Neutrophil (primary cell): ENCODE results near the gene DUOXA2.

Experiments
- H3K27ac ChIP-seq: fragments of 200-600 bp; sonication (generic); 2 replicates; pipeline ENCODE4 v1.5.1; 2016; ENCODE audit warnings: mild to moderate bottlenecking, moderate library complexity
- H3K27me3 ChIP-seq: fragments of 200-600 bp; sonication (generic); 2 replicates; pipeline ENCODE4 v1.6.0; 2016; ENCODE audit warnings: mild to moderate bottlenecking
- H3K36me3 ChIP-seq: fragments of 200-600 bp; sonication (generic); 2 replicates; pipeline ENCODE4 v1.5.1; 2017
- H3K4me1 ChIP-seq, 2 experiments: fragments of 200-600 bp in 1 of 2; sonication (generic) in 1 of 2; 1 replicate in 1 of 2; 2 replicates in 1 of 2; pipeline versions ENCODE4 v1.5.1 to v1.6.1; 2013 to 2016; ENCODE audit warnings: low read depth in 1 of 2, low read length in 1 of 2, mild to moderate bottlenecking in 1 of 2, moderate library complexity in 1 of 2; ENCODE audit not compliant: control insufficient read depth in 1 of 2, insufficient read depth in 1 of 2
- H3K4me3 ChIP-seq, 2 experiments: fragments of 200-600 bp in 1 of 2; sonication (generic) in 1 of 2; 1 replicate in 1 of 2; 2 replicates in 1 of 2; pipeline ENCODE4 v1.5.1; 2013 to 2016; ENCODE audit warnings: low read depth in 1 of 2, low read length in 1 of 2, mild to moderate bottlenecking in 1 of 2, moderate library complexity in 1 of 2
- H3K9me3 ChIP-seq: fragments of 200-600 bp; sonication (generic); 2 replicates; pipeline ENCODE4 v1.5.1; 2016
- CTCF ChIP-seq: fragments of 200-600 bp; sonication (generic); IDR thresholded peaks from 2 replicates; pipeline ENCODE4 v1.5.1; 2016; ENCODE audit warnings: antibody characterized with exemption

DUOXA2 gene

DNA sequence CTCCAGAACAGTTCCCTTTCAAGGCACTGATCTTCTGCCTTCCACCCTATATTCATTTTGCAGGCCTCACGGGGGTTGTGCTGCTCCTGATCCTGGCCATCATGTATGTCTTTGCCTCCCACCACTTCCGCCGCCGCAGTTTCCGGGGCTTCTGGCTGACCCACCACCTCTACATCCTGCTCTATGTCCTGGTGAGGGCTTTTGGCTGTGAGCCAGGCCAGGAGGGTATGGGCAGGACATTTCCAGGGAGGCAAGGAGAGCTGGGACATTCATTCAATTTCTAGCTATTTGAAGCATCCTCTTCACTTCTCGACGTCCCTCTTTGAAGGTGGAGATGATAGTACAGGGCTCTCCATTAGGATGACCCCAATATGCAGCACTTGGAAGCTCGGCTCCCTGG is 41.6 kb downstream of the DUOXA2 start:
- H3K4me3 ChIP-seq: no peak overlapping the region

GRCh38 chr15:45156744-45157455 is 42.8 kb downstream of the DUOXA2 start:
- TF ChIP-seq CTCF: no peak
- Histone ChIP-seq H3K36me3 (peaks cover 7% of the 10 kb centered on the region), H3K27me3 (no peaks in the 10 kb centered on the region), H3K4me3 (no peak overlapping the region), H3K9me3 (no peaks in the 10 kb centered on the region), H3K27ac (no peak overlapping the region), H3K4me1 (no peaks in the 10 kb centered on the region)

More for the DNA sequence above, 41.6 kb downstream of the DUOXA2 start:
- H3K36me3 ChIP-seq: peaks cover 10% of the 10 kb centered on the region
- H3K27me3 ChIP-seq: no peaks in the 10 kb centered on the region
- no peak for TF ChIP-seq CTCF
- no peak overlapping the region for H3K27ac ChIP-seq
- no peaks in the 10 kb centered on the region for H3K9me3 ChIP-seq
- H3K4me1 ChIP-seq: no peaks in the 10 kb centered on the region

GRCh38 chr15:45157974-45158373 is 43.8 kb downstream of the DUOXA2 start:
- no peak for TF ChIP-seq CTCF
- Histone ChIP-seq H3K9me3 (no peaks in the 10 kb centered on the region), H3K4me1 (no peaks in the 10 kb centered on the region), H3K27me3 (no peaks in the 10 kb centered on the region), H3K36me3 (no peaks in the 10 kb centered on the region), H3K27ac (no peak overlapping the region), H3K4me3 (no peak overlapping the region)

GRCh38 chr15:45161666-45162065 is 47.5 kb downstream of the DUOXA2 start:
- TF ChIP-seq CTCF: no peak
- Histone ChIP-seq H3K36me3 (no peaks in the 10 kb centered on the region), H3K4me1 (peaks cover 0 to 8% of the 10 kb centered on the region in 2 experiments), H3K27me3 (no peaks in the 10 kb centered on the region), H3K4me3 (no peak overlapping the region), H3K9me3 (no peaks in the 10 kb centered on the region), H3K27ac (no peak overlapping the region)

- Histone ChIP-seq H3K4me3 (no peak overlapping the region), H3K36me3 (no peaks in the 10 kb centered on the region), H3K4me1 (peaks cover 0 to 9% of the 10 kb centered on the region in 2 experiments), H3K27ac (no peak overlapping the region), H3K9me3 (no peaks in the 10 kb centered on the region), H3K27me3 (no peaks in the 10 kb centered on the region)
- peak; percentile 34 for TF ChIP-seq CTCF
Observed at GRCh38 chr15:45162771-45163507, 48.8 kb downstream of the DUOXA2 start.
